T-helper 1 cell treated with Interleukin-12 subunit alpha and Interleukin-12 subunit beta and Interleukin-4 antibody, amounts not matched to agents 30 μg/mL and 1 μg/mL, for 36 hours (primary cell): Measurements from ENCODE around the gene STAB1.

Experiments used
- H3K27ac Mint-ChIP-seq: one replicate; pipeline ENCODE4 v1.8.0; 2021; ENCODE audit warnings: mild to moderate bottlenecking, mixed read lengths
- H3K27me3 Mint-ChIP-seq: one replicate; pipeline ENCODE4 v1.8.0; 2021; ENCODE audit warnings: low read depth, mixed read lengths
- H3K36me3 Mint-ChIP-seq: one replicate; pipeline ENCODE4 v1.8.0; 2021; ENCODE audit warnings: low read depth, mixed read lengths
- H3K4me1 Mint-ChIP-seq: one replicate; pipeline ENCODE4 v1.8.0; 2021; ENCODE audit warnings: low read depth, mixed read lengths
- H3K4me3 Mint-ChIP-seq: one replicate; pipeline ENCODE4 v1.8.0; 2021; ENCODE audit warnings: mild to moderate bottlenecking, moderate library complexity, mixed read lengths
- H3K9me3 Mint-ChIP-seq: one replicate; pipeline ENCODE4 v1.8.0; 2021; ENCODE audit warnings: mixed read lengths

STAB1 gene

GRCh38 chr3:52488746-52489145 is 6.4 kb upstream of the STAB1 start:
- Mint-ChIP-seq H3K4me3 (no peak overlapping the region), H3K36me3 (peaks cover 17% of the 10 kb centered on the region), H3K9me3 (no peaks in the 10 kb centered on the region), H3K4me1 (no peaks in the 10 kb centered on the region), H3K27ac (no peak overlapping the region), H3K27me3 (no peaks in the 10 kb centered on the region)

- Mint-ChIP-seq H3K4me3 (no peak overlapping the region), H3K27me3 (no peaks in the 10 kb centered on the region), H3K9me3 (no peaks in the 10 kb centered on the region), H3K4me1 (no peaks in the 10 kb centered on the region), H3K27ac (no peak overlapping the region), H3K36me3 (peaks cover 17% of the 10 kb centered on the region)
These were observed 5.7 kb upstream of the STAB1 start for GRCh38 chr3:52489453-52489852.

- no peaks in the 10 kb centered on the region for H3K27me3 Mint-ChIP-seq
- H3K27ac Mint-ChIP-seq, result no peak overlapping the region
- H3K9me3 Mint-ChIP-seq, result no peaks in the 10 kb centered on the region
These were observed 4.9 kb upstream of the STAB1 start for GRCh38 chr3:52490035-52490938.

GRCh38 chr3:52490939-52491526 is 4.1 kb upstream of the STAB1 start:
- Mint-ChIP-seq H3K27me3 (no peaks in the 10 kb centered on the region), H3K9me3 (no peaks in the 10 kb centered on the region), H3K27ac (no peak overlapping the region), H3K4me1 (no peaks in the 10 kb centered on the region), H3K36me3 (peaks cover 15% of the 10 kb centered on the region), H3K4me3 (no peak overlapping the region)

More at GRCh38 chr3:52490035-52490938, 4.9 kb upstream of the STAB1 start:
- Mint-ChIP-seq H3K4me3 (no peak overlapping the region), H3K36me3 (peaks cover 17% of the 10 kb centered on the region), H3K4me1 (no peaks in the 10 kb centered on the region)

- Mint-ChIP-seq H3K27me3 (no peaks in the 10 kb centered on the region), H3K4me1 (no peaks in the 10 kb centered on the region), H3K4me3 (no peak overlapping the region), H3K9me3 (no peaks in the 10 kb centered on the region), H3K36me3 (peaks cover 15% of the 10 kb centered on the region), H3K27ac (no peak overlapping the region)
These were observed 3.1 kb upstream of the STAB1 start for GRCh38 chr3:52492059-52492458.

GRCh38 chr3:52493232-52494017 is 1.7 kb upstream of the STAB1 start:
- H3K27me3 Mint-ChIP-seq, result no peaks in the 10 kb centered on the region
- no peak overlapping the region for H3K4me3 Mint-ChIP-seq
- H3K4me1 Mint-ChIP-seq, result peaks cover 2% of the 10 kb centered on the region
- H3K27ac Mint-ChIP-seq, result no peak overlapping the region
- H3K36me3 Mint-ChIP-seq, result peaks cover 11% of the 10 kb centered on the region
- no peaks in the 10 kb centered on the region for H3K9me3 Mint-ChIP-seq

- no peaks in the 10 kb centered on the region for H3K9me3 Mint-ChIP-seq
- H3K27me3 Mint-ChIP-seq, result no peaks in the 10 kb centered on the region
- H3K27ac Mint-ChIP-seq, result no peak overlapping the region
- H3K36me3 Mint-ChIP-seq, result peaks cover 11% of the 10 kb centered on the region
- H3K4me3 Mint-ChIP-seq, result no peak overlapping the region
- H3K4me1 Mint-ChIP-seq, result peaks cover 2% of the 10 kb centered on the region
These were observed 693 bp upstream of the STAB1 start for GRCh38 chr3:52494445-52494844.

- H3K4me1 Mint-ChIP-seq, result peaks cover 2% of the 10 kb centered on the region
- H3K27me3 Mint-ChIP-seq, result no peaks in the 10 kb centered on the region
- peaks cover 8% of the 10 kb centered on the region for H3K36me3 Mint-ChIP-seq
- no peak overlapping the region for H3K4me3 Mint-ChIP-seq
- no peak overlapping the region for H3K27ac Mint-ChIP-seq
- no peaks in the 10 kb centered on the region for H3K9me3 Mint-ChIP-seq
These were observed 852 bp downstream of the STAB1 start for GRCh38 chr3:52495777-52496602.

GRCh38 chr3:52498137-52499054 is 3.3 kb downstream of the STAB1 start:
- Mint-ChIP-seq H3K36me3 (no peaks in the 10 kb centered on the region), H3K4me3 (no peak overlapping the region), H3K9me3 (no peaks in the 10 kb centered on the region), H3K27me3 (no peaks in the 10 kb centered on the region), H3K27ac (no peak overlapping the region), H3K4me1 (peaks cover 2% of the 10 kb centered on the region)

GRCh38 chr3:52501046-52501445 is 5.9 kb downstream of the STAB1 start:
- H3K4me1 Mint-ChIP-seq, result peaks cover 2% of the 10 kb centered on the region
- H3K4me3 Mint-ChIP-seq, result no peak overlapping the region
- no peaks in the 10 kb centered on the region for H3K9me3 Mint-ChIP-seq
- H3K36me3 Mint-ChIP-seq, result no peaks in the 10 kb centered on the region
- H3K27ac Mint-ChIP-seq, result no peak overlapping the region
- H3K27me3 Mint-ChIP-seq, result no peaks in the 10 kb centered on the region

- no peak overlapping the region for H3K27ac Mint-ChIP-seq
- no peaks in the 10 kb centered on the region for H3K36me3 Mint-ChIP-seq
- peaks cover 2% of the 10 kb centered on the region for H3K4me1 Mint-ChIP-seq
- H3K4me3 Mint-ChIP-seq, result no peak overlapping the region
- no peaks in the 10 kb centered on the region for H3K9me3 Mint-ChIP-seq
- no peaks in the 10 kb centered on the region for H3K27me3 Mint-ChIP-seq
These were observed 6.9 kb downstream of the STAB1 start for GRCh38 chr3:52502001-52502400.

GRCh38 chr3:52502808-52503350 is 7.7 kb downstream of the STAB1 start:
- Mint-ChIP-seq H3K9me3 (no peaks in the 10 kb centered on the region), H3K4me1 (no peaks in the 10 kb centered on the region), H3K27me3 (no peaks in the 10 kb centered on the region)

GRCh38 chr3:52503788-52504424 is 8.8 kb downstream of the STAB1 start:
- Mint-ChIP-seq H3K9me3 (no peaks in the 10 kb centered on the region), H3K27ac (no peak overlapping the region), H3K36me3 (no peaks in the 10 kb centered on the region), H3K4me3 (no peak overlapping the region), H3K4me1 (no peaks in the 10 kb centered on the region), H3K27me3 (no peaks in the 10 kb centered on the region)

More at GRCh38 chr3:52502808-52503350, 7.7 kb downstream of the STAB1 start:
- H3K36me3 Mint-ChIP-seq, result no peaks in the 10 kb centered on the region
- no peak overlapping the region for H3K27ac Mint-ChIP-seq
- no peak overlapping the region for H3K4me3 Mint-ChIP-seq
